Fibroblast of lung (primary cell): ENCODE results near the gene FTO. TPM values are rescaled to one million over a fixed set of nuclear protein-coding genes. Genes with fewer than 3 reads are reported as not detected.

Source experiments
- DNase-seq, 2 donors: peaks; one replicate each; pipeline versions ENCODE4 v3.0.0 to v3.0.0-alpha.2; 2010; ENCODE audit warnings: low read depth in 2 of 2
- H2AFZ ChIP-seq: 2 replicates; pipeline ENCODE4 v1.5.1; 2012; ENCODE audit warnings: low read length, control low read depth, inconsistent platforms
- H3K27ac ChIP-seq: 2 replicates; pipeline ENCODE4 v1.5.1; 2011; ENCODE audit warnings: low read length, control low read depth; ENCODE audit not compliant: insufficient read depth
- H3K27me3 ChIP-seq: 2 replicates; pipeline ENCODE4 v1.5.1; 2011; ENCODE audit warnings: mild to moderate bottlenecking, low read length; ENCODE audit not compliant: control insufficient read depth, insufficient read depth
- H3K36me3 ChIP-seq: 2 replicates; pipeline ENCODE4 v1.5.1; 2011; ENCODE audit warnings: low read length; ENCODE audit not compliant: control insufficient read depth, insufficient read depth
- H3K4me1 ChIP-seq: 2 replicates; pipeline ENCODE4 v1.5.1; 2011; ENCODE audit warnings: low read length; ENCODE audit not compliant: control insufficient read depth, insufficient read depth; ENCODE audit errors: extremely low read depth
- H3K4me2 ChIP-seq: 2 replicates; pipeline ENCODE4 v1.5.1; 2011; ENCODE audit warnings: low read length, control low read depth; ENCODE audit not compliant: insufficient read depth; ENCODE audit errors: extremely low read depth
- H3K4me3 ChIP-seq, 4 experiments: fragments of 200-600 bp in 1 of 4; sonication (generic) in 1 of 4; replicated peaks in 1 of 4; 2 replicates each; pipeline ENCODE4 v1.5.1; 2011 to 2016; ENCODE audit warnings: low read length in 4 of 4, low read depth in 3 of 4, mild to moderate bottlenecking in 3 of 4, control low read depth in 2 of 4, inconsistent platforms in 1 of 4, mixed read lengths in 1 of 4; ENCODE audit not compliant: insufficient read depth in 1 of 4; ENCODE audit errors: control extremely low read depth in 1 of 4
- H3K79me2 ChIP-seq: 2 replicates; pipeline ENCODE4 v1.5.1; 2012; ENCODE audit warnings: mild to moderate bottlenecking, low read length, inconsistent platforms; ENCODE audit not compliant: control insufficient read depth, insufficient read depth
- H3K9ac ChIP-seq: 2 replicates; pipeline ENCODE4 v1.5.1; 2011; ENCODE audit warnings: mild to moderate bottlenecking, low read length, control low read depth; ENCODE audit not compliant: insufficient read depth
- H3K9me3 ChIP-seq: 2 replicates; pipeline ENCODE4 v1.5.1; 2012; ENCODE audit warnings: low read depth, low read length; ENCODE audit not compliant: control insufficient read depth, insufficient read depth
- H4K20me1 ChIP-seq: 2 replicates; pipeline ENCODE4 v1.5.1; 2011; ENCODE audit warnings: low read length; ENCODE audit not compliant: control insufficient read depth, insufficient read depth; ENCODE audit errors: extremely low read depth
- EZH2 ChIP-seq: IDR thresholded peaks from 2 replicates; pipeline ENCODE4 v1.5.1; 2012; ENCODE audit warnings: low read length, control low read depth, mild to moderate bottlenecking; ENCODE audit errors: missing control alignments
- polyA plus RNA-seq, 2 donors: library from polyadenylated mRNA; depleted of rRNA in 1 of 2; stranded (reverse) in 1 of 2; unstranded in 1 of 2; fragments of >200 nt; gene quantifications; 2 replicates each; pipeline ENCODE4 v1.2.1, GENCODE V29; 2011 to 2012; ENCODE audit warnings: missing spikeins in 1 of 2
- total RNA-seq: library from RNA; depleted of rRNA; stranded (reverse); fragments of >200 nt; gene quantifications from 2 replicates; pipeline ENCODE4 v1.2.1, GENCODE V29; 2014
- TF ChIP-seq, protein P1 (sequence below), 2 donors: IDR thresholded peaks in 1 of 2; conservative IDR thresholded peaks in 1 of 2; 1 replicate in 1 of 2; 2 replicates in 1 of 2; pipeline ENCODE4 v1.5.1; 2011 to 2012; ENCODE audit warnings: low read length in 2 of 2, control low read depth in 1 of 2, inconsistent platforms in 1 of 2, low read depth in 1 of 2, mild to moderate bottlenecking in 1 of 2

Gene FTO
- total and polyA plus RNA-seq, 2 donors (not counting 1 experiment from before 2014, with no cell fraction given) = 61.1 to 97.6 TPM

DNA sequence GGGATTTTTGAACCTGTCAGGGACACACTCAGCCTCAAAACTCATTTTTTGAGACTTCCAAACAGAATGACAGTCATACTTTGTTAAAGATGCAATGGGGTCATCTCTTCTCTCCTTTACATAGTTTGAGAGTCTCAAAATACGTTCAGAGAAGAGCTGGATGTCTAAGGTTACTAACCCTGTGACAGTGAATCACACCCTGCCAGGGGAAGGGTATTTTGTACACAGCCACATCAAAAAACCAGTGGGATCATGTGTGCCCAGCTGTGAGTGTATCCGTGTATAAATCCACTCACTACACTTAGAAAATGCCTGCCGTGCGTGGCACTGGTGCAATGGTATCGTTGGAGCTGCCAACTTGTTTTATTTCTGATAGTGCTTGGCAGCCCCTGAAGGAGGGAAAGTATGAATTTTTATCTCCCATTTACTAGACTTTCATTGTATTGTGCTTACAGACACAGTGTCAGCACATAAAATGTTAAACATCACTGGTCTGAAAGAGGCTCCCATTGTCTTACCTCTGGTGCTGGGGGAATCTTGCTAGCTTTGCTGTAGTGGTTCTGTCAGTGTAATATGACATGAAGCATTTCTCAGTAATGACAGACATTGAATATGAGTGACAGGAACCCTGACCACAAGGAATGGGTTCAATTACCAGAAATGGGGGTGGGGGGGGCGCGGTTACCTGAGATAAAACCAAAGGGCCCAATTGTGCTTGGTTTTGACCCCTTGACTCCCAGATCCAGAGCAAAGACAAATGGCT, 256.3 kb downstream of the FTO start:
- Histone ChIP-seq H3K9ac (no peak overlapping the region), H3K4me2 (no peak overlapping the region), H3K9me3 (no peaks in the 10 kb centered on the region), H2AFZ (no peak overlapping the region), H3K27ac (no peak overlapping the region), H4K20me1 (no peaks in the 10 kb centered on the region), H3K4me1 (no peaks in the 10 kb centered on the region), H3K36me3 (no peaks in the 10 kb centered on the region), H3K79me2 (no peaks in the 10 kb centered on the region), H3K27me3 (no peaks in the 10 kb centered on the region), H3K4me3 (no peak overlapping the region)
- TF ChIP-seq, protein P1, sequence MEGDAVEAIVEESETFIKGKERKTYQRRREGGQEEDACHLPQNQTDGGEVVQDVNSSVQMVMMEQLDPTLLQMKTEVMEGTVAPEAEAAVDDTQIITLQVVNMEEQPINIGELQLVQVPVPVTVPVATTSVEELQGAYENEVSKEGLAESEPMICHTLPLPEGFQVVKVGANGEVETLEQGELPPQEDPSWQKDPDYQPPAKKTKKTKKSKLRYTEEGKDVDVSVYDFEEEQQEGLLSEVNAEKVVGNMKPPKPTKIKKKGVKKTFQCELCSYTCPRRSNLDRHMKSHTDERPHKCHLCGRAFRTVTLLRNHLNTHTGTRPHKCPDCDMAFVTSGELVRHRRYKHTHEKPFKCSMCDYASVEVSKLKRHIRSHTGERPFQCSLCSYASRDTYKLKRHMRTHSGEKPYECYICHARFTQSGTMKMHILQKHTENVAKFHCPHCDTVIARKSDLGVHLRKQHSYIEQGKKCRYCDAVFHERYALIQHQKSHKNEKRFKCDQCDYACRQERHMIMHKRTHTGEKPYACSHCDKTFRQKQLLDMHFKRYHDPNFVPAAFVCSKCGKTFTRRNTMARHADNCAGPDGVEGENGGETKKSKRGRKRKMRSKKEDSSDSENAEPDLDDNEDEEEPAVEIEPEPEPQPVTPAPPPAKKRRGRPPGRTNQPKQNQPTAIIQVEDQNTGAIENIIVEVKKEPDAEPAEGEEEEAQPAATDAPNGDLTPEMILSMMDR (conservative IDR thresholded peaks at IDR 0.05 in 1 of 2, IDR thresholded peaks at IDR 0.05 in 1 of 2; ENCODE audit: low read depth in 1 of 2, low read length in 2 of 2) = no peak
- no peak for TF ChIP-seq EZH2
- no peak for DNase-seq

GRCh38 chr16:53960954-53961616, 257.1 kb downstream of the FTO start:
- H3K27me3 ChIP-seq = no peaks in the 10 kb centered on the region
- no peaks in the 10 kb centered on the region for H3K36me3 ChIP-seq
- no peak overlapping the region for H3K4me2 ChIP-seq
- no peak overlapping the region for H3K4me3 ChIP-seq
- no peak for TF ChIP-seq EZH2
- TF ChIP-seq, protein P1 (conservative IDR thresholded peaks at IDR 0.05 in 1 of 2, IDR thresholded peaks at IDR 0.05 in 1 of 2; ENCODE audit: low read depth in 1 of 2, low read length in 2 of 2) = no peak
- no peaks in the 10 kb centered on the region for H3K4me1 ChIP-seq
- H3K9me3 ChIP-seq = no peaks in the 10 kb centered on the region
- H3K9ac ChIP-seq = no peak overlapping the region
- H3K79me2 ChIP-seq = no peaks in the 10 kb centered on the region
- no peak overlapping the region for H2AFZ ChIP-seq
- no peak overlapping the region for H3K27ac ChIP-seq
- H4K20me1 ChIP-seq = no peaks in the 10 kb centered on the region
- DNase-seq = no peak

- DNase-seq = peak in 1 of 2 donors; percentile 38
- no peak overlapping the region for H3K9ac ChIP-seq
- TF ChIP-seq, protein P1 (conservative IDR thresholded peaks at IDR 0.05 in 1 of 2, IDR thresholded peaks at IDR 0.05 in 1 of 2; ENCODE audit: low read depth in 1 of 2, low read length in 2 of 2) = no peak
- no peak for TF ChIP-seq EZH2
Observed at GRCh38 chr16:53962041-53962440, 258.1 kb downstream of the FTO start.

More at GRCh38 chr16:53962041-53962440, 258.1 kb downstream of the FTO start:
- H3K36me3 ChIP-seq = no peaks in the 10 kb centered on the region
- H3K27me3 ChIP-seq = no peaks in the 10 kb centered on the region
- no peak overlapping the region for H3K4me2 ChIP-seq
- H3K4me3 ChIP-seq = no peak overlapping the region
- no peaks in the 10 kb centered on the region for H3K9me3 ChIP-seq
- H4K20me1 ChIP-seq = no peaks in the 10 kb centered on the region
- H2AFZ ChIP-seq = no peak overlapping the region
- no peaks in the 10 kb centered on the region for H3K4me1 ChIP-seq
- H3K79me2 ChIP-seq = no peaks in the 10 kb centered on the region
- H3K27ac ChIP-seq = no peak overlapping the region
